HEK293 (cell line): Measurements from ENCODE around the gene MSLN.

Source experiments
- CTCF ChIA-PET: fragments of 350-600 bp; formaldehyde crosslinking; extraction: SDS; loops from one replicate; lab custom pipeline; 2021; ENCODE audit warnings: antibody characterized with exemption; lab: Yijun Ruan, JAX
- POLR2A ChIA-PET: fragments of 300-600 bp; formaldehyde crosslinking; extraction: SDS; loops from one replicate; lab custom pipeline; 2020; ENCODE audit warnings: antibody characterized with exemption, inconsistent platforms; lab: Yijun Ruan, JAX
- H3K27ac ChIP-seq: fragments of 200-500 bp; sonication (Bioruptor generic); 2 replicates; pipeline ENCODE4 v1.5.1; 2014; ENCODE audit warnings: low read depth, low read length, control low read depth, inconsistent platforms; ENCODE audit errors: extremely low read depth
- H3K36me3 ChIP-seq, 2 experiments: fragments of 200-500 bp in 1 of 2; sonication (Bioruptor generic) in 1 of 2; 1 replicate in 1 of 2; 2 replicates in 1 of 2; pipeline ENCODE4 v1.5.1; 2014 to 2017; ENCODE audit warnings: inconsistent platforms in 2 of 2, low read length in 2 of 2; ENCODE audit not compliant: control insufficient read depth in 2 of 2, insufficient read depth in 1 of 2
- H3K4me1 ChIP-seq: fragments of 200-500 bp; sonication (Bioruptor generic); 2 replicates; pipeline ENCODE4 v1.5.1; 2014; ENCODE audit warnings: mild to moderate bottlenecking, low read length, inconsistent platforms; ENCODE audit not compliant: control insufficient read depth, insufficient read depth
- H3K4me3 ChIP-seq: 2 replicates; pipeline ENCODE4 v1.5.1; 2011; ENCODE audit warnings: low read depth, mild to moderate bottlenecking, control low read depth, low read length, moderate library complexity
- H3K9me3 ChIP-seq: fragments of 200-500 bp; sonication (Bioruptor generic); 2 replicates; pipeline ENCODE4 v1.5.1; 2014; ENCODE audit warnings: low read depth, low read length, inconsistent platforms; ENCODE audit not compliant: control insufficient read depth, insufficient read depth
- BCL11B ChIP-seq: fragments of 450-650 bp; formaldehyde crosslinking; IDR thresholded peaks from 2 replicates; pipeline ENCODE4 v1.5.1; 2016; ENCODE audit warnings: low read depth, missing biosample characterization, missing genetic modification characterization
- GLIS1 ChIP-seq: fragments of 450-650 bp; formaldehyde crosslinking; IDR thresholded peaks from 2 replicates; pipeline ENCODE4 v1.5.1; 2016; ENCODE audit warnings: missing biosample characterization, missing genetic modification characterization
- KLF16 ChIP-seq: fragments of 450-650 bp; formaldehyde crosslinking; IDR thresholded peaks from 2 replicates; pipeline ENCODE4 v1.5.1; 2017; ENCODE audit warnings: missing biosample characterization, missing genetic modification characterization
- KLF7 ChIP-seq: fragments of 450-650 bp; formaldehyde crosslinking; IDR thresholded peaks from 2 replicates; pipeline ENCODE4 v1.5.1; 2016; ENCODE audit warnings: missing biosample characterization, missing genetic modification characterization, borderline replicate concordance
- OVOL3 ChIP-seq: fragments of 450-650 bp; formaldehyde crosslinking; IDR thresholded peaks from 2 replicates; pipeline ENCODE4 v1.5.1; 2016; ENCODE audit warnings: missing biosample characterization, missing genetic modification characterization
- SALL2 ChIP-seq: fragments of 450-650 bp; formaldehyde crosslinking; IDR thresholded peaks from 2 replicates; pipeline ENCODE4 v1.5.0; 2017; ENCODE audit warnings: missing biosample characterization, mild to moderate bottlenecking, missing genetic modification characterization, borderline replicate concordance
- SETDB1 ChIP-seq: IDR thresholded peaks from one replicate; pipeline ENCODE4 v1.6.1; 2017; ENCODE audit warnings: mild to moderate bottlenecking, low read length, moderate library complexity, mixed read lengths; ENCODE audit not compliant: insufficient read length
- SP2 ChIP-seq: fragments of 450-650 bp; formaldehyde crosslinking; IDR thresholded peaks from 2 replicates; pipeline ENCODE4 v1.5.1; 2016; ENCODE audit warnings: missing biosample characterization, missing genetic modification characterization
- SP7 ChIP-seq: fragments of 450-650 bp; formaldehyde crosslinking; IDR thresholded peaks from 2 replicates; pipeline ENCODE4 v1.5.1; 2016; ENCODE audit warnings: missing biosample characterization, missing genetic modification characterization
- ZBTB17 ChIP-seq: fragments of 450-650 bp; formaldehyde crosslinking; IDR thresholded peaks from 2 replicates; pipeline ENCODE4 v1.5.1; 2016; ENCODE audit warnings: missing biosample characterization, missing genetic modification characterization
- ZBTB48 ChIP-seq: fragments of 450-650 bp; formaldehyde crosslinking; IDR thresholded peaks from 2 replicates; pipeline ENCODE4 v1.5.1; 2016; ENCODE audit warnings: missing biosample characterization, missing genetic modification characterization
- ZBTB7A ChIP-seq: fragments of 450-650 bp; formaldehyde crosslinking; IDR thresholded peaks from 2 replicates; pipeline ENCODE4 v1.5.1; 2016; ENCODE audit warnings: low read depth, missing biosample characterization, missing genetic modification characterization
- ZBTB8A ChIP-seq: fragments of 450-650 bp; formaldehyde crosslinking; IDR thresholded peaks from 2 replicates; pipeline ENCODE4 v1.5.1; 2016; ENCODE audit warnings: missing biosample characterization, missing genetic modification characterization
- ZNF155 ChIP-seq: fragments of 450-650 bp; formaldehyde crosslinking; IDR thresholded peaks from 2 replicates; pipeline ENCODE4 v1.5.1; 2016; ENCODE audit warnings: missing biosample characterization, missing genetic modification characterization
- ZNF23 ChIP-seq: fragments of 450-650 bp; formaldehyde crosslinking; IDR thresholded peaks from 2 replicates; pipeline ENCODE4 v1.5.1; 2016; ENCODE audit warnings: missing biosample characterization, missing genetic modification characterization, borderline replicate concordance
- ZNF274 ChIP-seq, 2 experiments: fragments of 200-500 bp in 1 of 2; fragments of 450-650 bp in 1 of 2; sonication (Bioruptor generic) in 1 of 2; formaldehyde crosslinking in 1 of 2; IDR thresholded peaks; 2 replicates each; pipeline versions ENCODE4 v1.5.1 to v1.6.1; 2014 to 2016; ENCODE audit warnings: borderline replicate concordance in 1 of 2, inconsistent platforms in 1 of 2, low read length in 1 of 2, missing biosample characterization in 1 of 2, missing genetic modification characterization in 1 of 2
- ZNF324 ChIP-seq: fragments of 450-650 bp; formaldehyde crosslinking; IDR thresholded peaks from 2 replicates; pipeline ENCODE4 v1.5.1; 2016; ENCODE audit warnings: missing biosample characterization, missing genetic modification characterization
- ZNF335 ChIP-seq: fragments of 450-650 bp; formaldehyde crosslinking; conservative IDR thresholded peaks from 2 replicates; pipeline ENCODE4 v1.5.1; 2016; ENCODE audit warnings: missing biosample characterization, missing genetic modification characterization
- ZNF341 ChIP-seq: fragments of 450-650 bp; formaldehyde crosslinking; IDR thresholded peaks from 2 replicates; pipeline ENCODE4; 2016; ENCODE audit warnings: low read depth, missing biosample characterization, missing genetic modification characterization
- ZNF394 ChIP-seq: fragments of 450-650 bp; formaldehyde crosslinking; IDR thresholded peaks from 2 replicates; pipeline ENCODE4 v1.5.1; 2016; ENCODE audit warnings: missing biosample characterization, missing genetic modification characterization, mild to moderate bottlenecking, moderate library complexity, borderline replicate concordance
- ZNF426 ChIP-seq: fragments of 450-650 bp; formaldehyde crosslinking; IDR thresholded peaks from 2 replicates; pipeline ENCODE4 v1.5.1; 2017; ENCODE audit warnings: missing biosample characterization, missing genetic modification characterization, mild to moderate bottlenecking, inconsistent platforms, moderate library complexity
- ZNF639 ChIP-seq: fragments of 450-650 bp; formaldehyde crosslinking; IDR thresholded peaks from 2 replicates; pipeline ENCODE4 v1.5.1; 2016; ENCODE audit warnings: missing biosample characterization, missing genetic modification characterization
- ZNF785 ChIP-seq: fragments of 450-650 bp; formaldehyde crosslinking; IDR thresholded peaks from 2 replicates; pipeline ENCODE4 v1.5.1; 2016; ENCODE audit warnings: missing biosample characterization, missing genetic modification characterization
- ZNF792 ChIP-seq: fragments of 450-650 bp; formaldehyde crosslinking; IDR thresholded peaks from 2 replicates; pipeline ENCODE4 v1.5.1; 2016; ENCODE audit warnings: missing biosample characterization, missing genetic modification characterization
- ZSCAN23 ChIP-seq: fragments of 450-650 bp; formaldehyde crosslinking; IDR thresholded peaks from 2 replicates; pipeline ENCODE4 v1.5.1; 2016; ENCODE audit warnings: missing biosample characterization, missing genetic modification characterization
- TF ChIP-seq, protein P1 (sequence below): fragments of 450-650 bp; formaldehyde crosslinking; IDR thresholded peaks from 2 replicates; pipeline ENCODE4 v1.5.1; 2017; ENCODE audit warnings: missing biosample characterization, missing genetic modification characterization
- TF ChIP-seq, protein P2 (sequence below): fragments of 450-650 bp; formaldehyde crosslinking; IDR thresholded peaks from 2 replicates; pipeline ENCODE4; 2016; ENCODE audit warnings: missing biosample characterization, missing genetic modification characterization
- TF ChIP-seq, protein P3 (sequence below): fragments of 450-650 bp; formaldehyde crosslinking; IDR thresholded peaks from 2 replicates; pipeline ENCODE4 v1.5.1; 2017; ENCODE audit warnings: missing biosample characterization, missing genetic modification characterization

Gene MSLN

DNA sequence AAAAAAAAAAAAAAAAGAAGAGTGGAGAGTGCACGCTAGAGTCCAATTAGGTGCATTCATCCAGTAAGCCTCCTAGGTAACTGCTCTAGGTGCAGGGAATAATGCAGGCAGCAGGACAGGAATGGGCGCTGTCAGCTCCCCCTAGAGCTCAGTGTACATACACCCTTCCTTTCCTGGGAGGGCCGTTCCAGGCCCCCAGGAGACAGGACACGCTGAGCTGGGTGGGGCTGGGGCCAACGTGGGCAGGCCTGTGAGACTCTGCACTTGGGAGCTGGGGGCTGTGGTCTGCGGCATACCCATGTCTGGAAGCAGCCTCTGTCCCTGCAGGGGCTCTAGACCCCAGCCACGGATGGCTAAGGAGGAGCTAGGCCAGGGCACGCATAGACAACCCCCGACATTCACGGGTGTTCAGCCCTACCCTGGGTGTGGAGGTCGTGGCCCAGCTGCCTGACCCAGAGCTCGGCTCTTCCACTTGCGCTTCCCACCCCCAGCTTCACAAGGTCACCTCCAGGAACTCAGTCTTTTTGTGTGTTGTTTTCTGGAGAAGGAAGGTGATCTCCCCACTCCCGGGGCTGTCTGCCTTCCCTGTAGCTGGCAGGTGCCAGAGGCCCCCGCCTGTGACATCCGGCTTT is 40.6 kb upstream of the MSLN start (continued):
- TF ChIP-seq ZBTB48 (tag by site-specific recombination) = no peak
- TF ChIP-seq ZNF426 (tag by site-specific recombination) = no peak
- no peak for TF ChIP-seq ZSCAN23 (tag by site-specific recombination)

GRCh38 chr16:720447-720989 is 40.0 kb upstream of the MSLN start:
- Histone ChIP-seq H3K27ac (peak overlapping the region; percentile 94), H3K9me3 (no peaks in the 10 kb centered on the region), H3K4me3 (peak overlapping the region; percentile 66), H3K4me1 (peaks cover 7% of the 10 kb centered on the region), H3K36me3 (peaks cover 0 to 12% of the 10 kb centered on the region in 2 experiments; a peak in 1 of 3 replicates)
- POLR2A ChIA-PET = interaction anchor here (0.5 to 2.8 kb wide), 24 partner anchors 8 to 1330 kb away, joined by 3 to 25 read pairs (median 6); partner anchors contain the start of genes CHTF18, CIAO3, GNG13 and JPT2
- CTCF ChIA-PET = interaction anchor here (0.6 to 5.7 kb wide), 10 partner anchors 10 to 376 kb away, joined by 3 to 34 read pairs (median 4); partner anchors contain the start of genes CHTF18, CIAO3, GNG13 and RPUSD1
- TF ChIP-seq KLF7 (tag by site-specific recombination) (no peak), OVOL3 (tag by site-specific recombination) (no peak), ZNF792 (no peak), SALL2 (tag by site-specific recombination) (no peak), ZNF155 (tag by site-specific recombination) (no peak), BCL11B (tag by site-specific recombination) (peak; percentile 16; the same call in 1 of the 2 replicates), ZNF785 (tag by site-specific recombination) (no peak), GLIS1 (tag by site-specific recombination) (peak; percentile 74), SETDB1 (no peak), ZNF394 (tag by site-specific recombination) (0 out of 2 replicates have a peak, but pooled peaks have one; percentile 16), ZNF274 (IDR thresholded peaks at IDR 0.05; ENCODE audit: low read length) (no peak), ZNF274 (tag by site-specific recombination; IDR thresholded peaks at IDR 0.05; ENCODE audit: borderline replicate concordance) (no peak), ZNF335 (0 out of 2 replicates have a peak, but pooled peaks have one; percentile 52), SP7 (tag by site-specific recombination) (0 out of 2 replicates have a peak, but pooled peaks have one; percentile 61), ZNF324 (tag by site-specific recombination) (no peak), ZNF23 (no peak), ZNF341 (tag by site-specific recombination) (peak; percentile 88), ZBTB8A (tag by site-specific recombination) (peak; percentile 69), ZNF639 (tag by site-specific recombination) (no peak), KLF16 (peak; percentile 39; the same call in 1 of the 2 replicates), ZBTB48 (tag by site-specific recombination) (peak; percentile 54; the same call in 1 of the 2 replicates), ZBTB7A (peak; percentile 74; the same call in 1 of the 2 replicates), ZBTB17 (peak; percentile 84), SP2 (tag by site-specific recombination) (peak; percentile 84)
- TF ChIP-seq, protein P1, sequence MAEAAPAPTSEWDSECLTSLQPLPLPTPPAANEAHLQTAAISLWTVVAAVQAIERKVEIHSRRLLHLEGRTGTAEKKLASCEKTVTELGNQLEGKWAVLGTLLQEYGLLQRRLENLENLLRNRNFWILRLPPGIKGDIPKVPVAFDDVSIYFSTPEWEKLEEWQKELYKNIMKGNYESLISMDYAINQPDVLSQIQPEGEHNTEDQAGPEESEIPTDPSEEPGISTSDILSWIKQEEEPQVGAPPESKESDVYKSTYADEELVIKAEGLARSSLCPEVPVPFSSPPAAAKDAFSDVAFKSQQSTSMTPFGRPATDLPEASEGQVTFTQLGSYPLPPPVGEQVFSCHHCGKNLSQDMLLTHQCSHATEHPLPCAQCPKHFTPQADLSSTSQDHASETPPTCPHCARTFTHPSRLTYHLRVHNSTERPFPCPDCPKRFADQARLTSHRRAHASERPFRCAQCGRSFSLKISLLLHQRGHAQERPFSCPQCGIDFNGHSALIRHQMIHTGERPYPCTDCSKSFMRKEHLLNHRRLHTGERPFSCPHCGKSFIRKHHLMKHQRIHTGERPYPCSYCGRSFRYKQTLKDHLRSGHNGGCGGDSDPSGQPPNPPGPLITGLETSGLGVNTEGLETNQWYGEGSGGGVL = 0 out of 2 replicates have a peak, but pooled peaks have one; percentile 17
- TF ChIP-seq, protein P2, sequence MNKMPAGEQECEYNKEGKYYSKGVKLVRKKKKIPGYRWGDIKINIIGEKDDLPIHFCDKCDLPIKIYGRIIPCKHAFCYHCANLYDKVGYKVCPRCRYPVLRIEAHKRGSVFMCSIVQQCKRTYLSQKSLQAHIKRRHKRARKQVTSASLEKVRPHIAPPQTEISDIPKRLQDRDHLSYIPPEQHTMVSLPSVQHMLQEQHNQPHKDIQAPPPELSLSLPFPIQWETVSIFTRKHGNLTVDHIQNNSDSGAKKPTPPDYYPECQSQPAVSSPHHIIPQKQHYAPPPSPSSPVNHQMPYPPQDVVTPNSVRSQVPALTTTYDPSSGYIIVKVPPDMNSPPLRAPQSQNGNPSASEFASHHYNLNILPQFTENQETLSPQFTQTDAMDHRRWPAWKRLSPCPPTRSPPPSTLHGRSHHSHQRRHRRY (tag by site-specific recombination) = peak; percentile 57; the same call in 1 of the 2 replicates
- TF ChIP-seq, protein P3, sequence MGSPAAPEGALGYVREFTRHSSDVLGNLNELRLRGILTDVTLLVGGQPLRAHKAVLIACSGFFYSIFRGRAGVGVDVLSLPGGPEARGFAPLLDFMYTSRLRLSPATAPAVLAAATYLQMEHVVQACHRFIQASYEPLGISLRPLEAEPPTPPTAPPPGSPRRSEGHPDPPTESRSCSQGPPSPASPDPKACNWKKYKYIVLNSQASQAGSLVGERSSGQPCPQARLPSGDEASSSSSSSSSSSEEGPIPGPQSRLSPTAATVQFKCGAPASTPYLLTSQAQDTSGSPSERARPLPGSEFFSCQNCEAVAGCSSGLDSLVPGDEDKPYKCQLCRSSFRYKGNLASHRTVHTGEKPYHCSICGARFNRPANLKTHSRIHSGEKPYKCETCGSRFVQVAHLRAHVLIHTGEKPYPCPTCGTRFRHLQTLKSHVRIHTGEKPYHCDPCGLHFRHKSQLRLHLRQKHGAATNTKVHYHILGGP (tag by site-specific recombination) = no peak
